ENCODE measurements around the gene SPATA2.
A peak's percentile ranks its signal among the peaks of the same experiment; 100 is the strongest.
"Not testable (repeated sequence)": the region's sequence is repeated elsewhere in the genome, so short reads cannot be mapped to it uniquely, and the experiment has no call there.

Gene SPATA2

GRCh38 chr20:49904440-49905214 lies 10.7 kb downstream of the SPATA2 start:
- DNase-seq: no peak

DNA sequence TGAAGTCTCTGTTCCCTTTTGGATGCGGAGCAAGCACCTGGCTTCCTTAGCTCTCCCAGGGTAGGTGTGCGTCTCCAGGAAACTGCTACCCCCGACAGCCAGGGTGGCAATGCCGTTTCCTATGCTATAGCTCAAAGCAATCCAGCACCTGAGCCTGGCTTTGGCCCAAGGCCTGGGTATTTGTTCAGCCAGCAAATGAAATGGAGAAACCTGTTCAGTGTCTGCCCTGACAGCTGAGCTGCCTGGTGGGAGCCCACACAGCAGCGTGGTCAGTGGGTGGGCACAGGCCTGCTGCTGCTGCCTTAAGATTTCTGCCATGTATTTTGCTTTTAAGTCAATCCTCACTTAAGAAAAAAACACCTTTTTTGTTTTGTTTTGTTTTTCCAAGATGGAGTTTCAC lies 13.7 kb downstream of the SPATA2 start:
- DNase-seq: no peak

DNA sequence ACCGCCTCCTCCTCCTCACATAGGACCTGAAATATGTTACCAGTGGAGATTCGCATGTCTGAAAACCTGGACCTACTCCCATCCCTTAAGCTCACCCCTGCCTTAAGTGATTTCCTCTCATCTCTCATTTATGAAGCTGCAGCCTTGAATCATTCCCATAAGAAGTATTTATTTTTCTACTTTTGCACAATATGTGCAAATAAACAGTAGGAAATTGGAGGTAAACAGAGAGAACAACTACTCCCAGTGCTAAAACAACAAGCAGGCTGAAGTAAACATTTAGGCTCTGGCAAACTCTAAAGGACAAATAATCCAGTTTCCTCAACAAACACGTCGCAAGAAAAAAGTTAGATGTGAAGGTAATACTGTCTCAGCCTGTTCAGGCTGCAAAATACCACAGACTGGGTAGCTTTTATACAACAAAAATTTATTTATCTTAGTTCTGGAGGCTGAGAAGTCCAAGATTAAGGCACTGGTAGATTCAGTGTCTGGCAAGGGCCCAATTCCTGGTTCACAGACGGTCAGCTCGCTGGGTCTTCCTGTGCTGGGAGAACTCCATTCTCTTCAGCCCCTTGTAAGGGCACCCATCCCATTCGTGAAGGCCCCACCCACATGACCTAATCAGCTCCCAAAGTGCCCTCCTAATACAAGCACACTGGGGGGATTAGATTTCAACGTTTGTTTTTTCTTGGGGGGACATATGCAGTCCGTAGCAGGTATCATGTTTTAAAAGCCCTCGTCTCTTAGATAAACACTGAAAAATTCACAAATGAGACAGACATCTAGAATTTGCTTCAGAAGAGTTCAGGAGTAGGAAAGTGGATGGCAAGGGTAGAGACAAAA lies 15.6 kb downstream of the SPATA2 start:
- DNase-seq: no peak

- no peak for DNase-seq
Observed at GRCh38 chr20:49896204-49896603, 19.1 kb downstream of the SPATA2 start.

GRCh38 chr20:49895474-49896093 lies 19.7 kb downstream of the SPATA2 start:
- not testable (repeated sequence) for DNase-seq

DNA sequence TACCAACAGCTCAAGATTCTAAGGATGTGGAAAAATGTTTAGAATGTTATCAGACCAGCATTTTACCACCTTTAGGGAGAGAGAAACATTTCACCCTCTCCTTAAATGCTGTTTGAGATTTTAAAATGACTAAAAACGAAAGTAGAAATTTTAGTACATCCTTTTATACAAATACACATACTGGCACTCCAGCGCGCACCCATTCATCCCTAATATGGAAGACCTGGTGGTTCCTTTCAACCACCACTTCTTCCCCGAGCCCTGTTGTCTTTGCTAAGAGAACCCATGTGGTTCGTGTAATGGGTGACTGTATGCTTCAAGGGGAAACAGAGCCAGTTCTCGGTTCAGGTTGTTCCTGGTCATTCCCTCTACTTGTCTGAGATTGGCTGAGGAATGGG lies 21.3 kb downstream of the SPATA2 start:
- DNase-seq: no peak

GRCh38 chr20:49893242-49894072 lies 21.9 kb downstream of the SPATA2 start:
- no peak for DNase-seq

DNA sequence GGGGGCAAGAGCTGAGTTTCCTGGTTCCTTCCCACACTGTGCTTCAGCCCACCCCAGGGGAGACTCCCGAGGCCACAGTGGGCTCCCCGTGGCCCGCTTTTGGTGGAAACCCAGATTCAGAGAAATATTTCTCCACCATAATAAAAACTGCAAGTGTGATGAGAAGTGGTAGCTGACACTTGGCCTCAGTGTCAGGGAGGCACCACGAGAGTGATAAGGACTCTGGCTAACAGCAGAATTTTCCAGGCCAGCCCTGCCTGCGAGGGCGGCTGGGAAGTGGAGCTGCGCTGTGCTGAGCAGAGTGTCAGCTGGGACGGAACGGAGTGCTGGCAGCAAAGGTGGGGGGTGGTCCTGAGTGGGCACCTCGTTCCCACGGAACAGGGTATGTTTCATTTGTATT lies 22.5 kb downstream of the SPATA2 start:
- no peak for DNase-seq

DNA sequence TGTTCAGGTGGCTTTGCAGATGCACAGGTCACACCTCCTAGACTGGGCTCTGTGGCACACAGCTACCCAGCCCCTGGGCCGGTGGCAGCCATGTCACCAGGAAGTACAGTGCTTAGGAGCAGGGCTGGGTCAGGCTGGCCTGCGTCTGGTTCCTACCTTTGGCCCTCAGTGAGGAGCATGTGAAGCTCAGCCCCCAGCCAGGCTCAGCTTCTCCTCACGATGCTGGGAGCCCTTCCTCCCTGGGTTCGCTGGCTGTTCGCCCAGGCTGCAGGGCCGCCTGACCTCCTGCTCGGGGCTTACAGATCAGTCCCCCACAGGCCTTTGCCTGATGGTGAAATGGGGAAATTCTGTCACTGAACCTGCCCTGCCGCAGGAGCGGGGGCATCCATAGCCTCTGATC lies 23.1 kb downstream of the SPATA2 start:
- no peak for DNase-seq

DNA sequence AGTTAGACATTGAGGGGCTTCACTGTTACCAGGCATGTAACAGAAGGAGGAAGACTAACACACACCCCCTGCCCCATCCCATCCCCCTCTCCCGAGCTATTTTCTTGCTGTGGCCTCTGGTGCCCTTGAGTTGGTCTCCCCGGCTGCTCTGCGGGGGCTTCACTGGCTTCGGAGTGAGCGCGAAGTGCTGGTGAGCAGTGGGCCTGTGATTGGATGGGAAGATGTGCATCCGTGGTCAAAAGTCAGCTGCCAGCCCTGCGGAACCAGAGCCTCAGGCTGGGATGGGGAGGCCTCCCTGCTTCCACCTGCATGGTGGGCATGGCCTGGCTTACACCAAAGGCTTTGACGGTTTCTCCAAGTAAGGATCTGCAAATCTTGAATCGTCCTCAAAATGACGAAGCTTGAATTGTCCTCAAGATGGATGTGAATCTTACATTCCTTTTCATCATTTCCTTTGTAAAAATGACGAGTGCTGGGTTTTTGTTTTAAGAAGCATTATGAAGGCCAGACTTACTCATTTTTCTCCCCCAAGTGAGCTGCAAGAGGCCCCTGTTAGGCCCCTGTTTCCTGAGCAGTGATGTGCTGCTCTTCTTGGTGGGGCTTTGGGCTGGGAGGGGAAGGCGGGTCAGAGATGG lies 23.7 kb downstream of the SPATA2 start:
- no peak for DNase-seq

DNA sequence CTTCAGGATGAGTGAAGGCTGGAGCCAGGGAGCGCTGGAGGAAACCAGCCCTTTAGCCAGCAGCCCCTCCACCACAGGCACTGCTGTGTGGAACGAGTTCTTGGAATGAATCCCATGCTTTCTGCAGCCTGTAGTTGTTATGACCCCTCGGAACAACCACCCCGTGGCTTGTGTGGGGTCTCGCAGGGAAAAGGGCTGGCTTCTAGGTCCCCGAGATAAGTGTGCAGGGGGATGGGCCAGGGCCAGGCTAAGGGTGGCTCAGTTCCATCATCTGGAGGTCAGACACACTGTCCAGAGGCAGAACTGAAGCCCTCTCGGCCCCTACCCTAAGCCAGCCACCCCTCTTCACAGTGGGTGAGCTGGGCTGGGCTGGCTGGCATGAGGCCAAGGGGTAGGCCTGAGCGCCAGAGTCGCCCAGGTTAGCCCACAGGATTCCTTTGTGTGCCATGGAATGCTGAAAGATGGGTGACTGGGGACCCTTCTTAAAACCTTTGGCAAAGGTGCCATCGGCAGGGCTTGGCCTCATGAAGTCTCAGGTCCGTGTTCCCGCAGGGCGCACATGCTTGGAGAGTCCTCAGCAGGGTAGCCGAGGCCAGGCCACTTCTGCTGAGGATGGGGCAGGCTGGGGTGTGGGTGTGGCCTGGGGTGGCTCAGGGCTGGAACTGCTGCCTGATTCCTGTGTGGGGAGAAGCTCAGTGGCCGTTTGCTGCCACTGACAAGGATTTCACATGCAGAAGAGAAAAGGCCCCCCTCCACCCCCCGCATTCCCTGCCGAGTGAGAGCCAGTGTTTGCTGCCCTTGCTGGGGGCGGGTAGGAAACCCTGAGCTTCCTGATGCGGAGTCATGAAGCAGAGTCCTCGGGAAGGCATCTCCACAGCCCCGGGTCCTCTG lies 24.6 kb downstream of the SPATA2 start:
- DNase-seq: no peak

GRCh38 chr20:49889935-49890333 lies 25.4 kb downstream of the SPATA2 start:
- DNase-seq: no peak

DNA sequence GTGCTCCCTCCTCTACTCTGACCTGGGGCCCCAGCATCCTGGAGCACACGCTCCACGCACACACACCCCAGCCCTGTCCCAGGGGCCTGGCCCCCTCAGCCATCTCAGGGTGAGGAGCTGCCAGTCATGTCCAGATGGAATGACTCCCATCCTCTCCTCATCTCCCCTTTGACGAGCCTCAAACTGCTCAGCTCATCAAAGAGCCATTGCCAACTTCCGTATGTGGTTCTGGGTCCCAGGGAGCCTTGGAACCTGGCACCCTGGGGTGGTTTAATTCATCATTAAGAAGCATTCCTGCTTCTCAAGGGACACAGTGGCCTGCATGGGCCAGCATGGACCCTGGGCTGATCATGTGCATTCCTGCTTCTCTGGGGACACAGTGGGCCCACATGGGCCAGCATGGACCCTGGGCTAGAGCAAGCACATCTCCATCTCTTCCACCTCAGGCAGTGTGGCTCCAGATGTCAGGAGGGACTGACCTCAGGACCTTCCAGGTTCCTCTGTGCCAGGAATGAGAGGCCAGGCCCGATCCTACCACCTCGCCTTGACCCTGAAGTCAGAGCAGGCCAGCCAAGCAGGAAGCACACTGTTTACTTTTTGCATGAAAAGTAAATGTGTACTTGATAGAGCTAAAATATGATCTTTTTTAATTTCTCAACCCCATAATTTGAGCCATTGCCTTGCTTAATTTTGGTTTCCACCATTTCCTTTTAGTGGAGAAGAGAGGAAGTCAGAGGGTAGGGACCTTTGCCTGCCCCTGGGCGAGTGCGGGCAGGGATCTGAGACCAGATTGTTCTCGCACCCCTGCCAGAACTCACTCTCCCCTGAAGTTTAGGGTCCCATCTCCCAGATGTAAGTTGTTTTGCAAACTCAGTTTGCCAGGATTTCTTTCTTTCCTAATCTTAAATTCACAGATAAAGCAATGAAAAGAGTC lies 26.1 kb downstream of the SPATA2 start:
- no peak for DNase-seq

- peak; percentile 41 for DNase-seq
Observed at GRCh38 chr20:49888212-49889000, 26.9 kb downstream of the SPATA2 start.

GRCh38 chr20:49887251-49888211 lies 27.8 kb downstream of the SPATA2 start:
- no peak for DNase-seq

DNA sequence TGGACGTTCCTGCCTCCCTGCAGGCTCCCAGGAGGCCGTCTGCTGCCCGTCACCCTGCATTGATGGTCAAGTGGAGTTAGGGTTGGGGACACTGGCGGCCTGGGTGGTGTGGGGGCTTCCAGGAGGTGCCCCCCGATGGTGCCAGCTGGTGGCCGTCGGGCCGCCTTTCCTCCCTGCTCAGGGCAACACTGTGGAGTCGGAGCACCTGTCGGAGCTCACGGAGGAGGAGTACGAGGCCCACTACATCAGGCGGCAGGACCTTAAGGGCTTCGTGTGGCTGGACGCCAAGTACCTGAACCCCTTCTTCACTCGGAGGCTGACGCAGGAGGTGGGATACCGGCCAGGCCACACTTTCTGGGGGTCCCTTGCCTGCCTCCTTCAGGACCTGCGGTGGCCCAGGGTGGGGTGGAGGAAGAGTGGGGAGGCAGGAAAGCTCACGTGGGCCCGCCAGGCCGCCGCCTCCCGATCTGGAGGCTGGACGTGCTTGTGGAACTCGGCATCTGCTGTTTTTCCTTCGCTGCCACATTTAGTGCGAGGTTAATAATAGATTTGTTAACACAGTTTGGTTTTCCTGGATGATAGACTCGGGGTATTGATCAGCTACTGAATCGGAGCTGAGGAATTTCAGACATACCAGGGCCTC lies 28.6 kb downstream of the SPATA2 start:
- no peak for DNase-seq

GRCh38 chr20:49885558-49886332 lies 29.6 kb downstream of the SPATA2 start:
- no peak for DNase-seq

Data from T-helper 9 cell (primary cell).